Transverse colon (tissue), 4 donors: ENCODE results near the gene LRP1. TPM values are rescaled to one million over a fixed set of nuclear protein-coding genes. Genes with fewer than 3 reads are reported as not detected.
"Not testable (repeated sequence)": the region's sequence is repeated elsewhere in the genome, so short reads cannot be mapped to it uniquely, and the experiment has no call there.

Experiments
- DNase-seq: peaks from one replicate; pipeline ENCODE4 v3.0.0-alpha.2; 2019
- H3K27ac ChIP-seq, 4 donors: fragments of 200-600 bp; sonication (generic); 2 replicates each; pipeline ENCODE4 v1.5.1; 2016 to 2018; ENCODE audit warnings: inconsistent platforms in 4 of 4
- H3K27me3 ChIP-seq: fragments of 200-600 bp; sonication (generic); 2 replicates; pipeline ENCODE4 v1.5.1; 2017; ENCODE audit warnings: inconsistent platforms
- H3K36me3 ChIP-seq, 4 donors: fragments of 200-600 bp; sonication (generic); 2 replicates each; pipeline ENCODE4 v1.5.1; 2017 to 2019; ENCODE audit warnings: inconsistent platforms in 4 of 4
- H3K4me1 ChIP-seq, 4 donors: fragments of 200-600 bp; sonication (generic); 2 replicates each; pipeline ENCODE4 v1.5.1; 2017 to 2020; ENCODE audit warnings: inconsistent platforms in 4 of 4
- H3K4me3 ChIP-seq, 4 donors: fragments of 200-600 bp; sonication (generic); 1 replicate in 1 of 4; 2 replicates in 3 of 4; pipeline versions ENCODE4 v1.5.1 to v1.6.1; 2017 to 2019; ENCODE audit warnings: inconsistent platforms in 4 of 4
- H3K9me3 ChIP-seq, 2 donors: fragments of 200-600 bp; sonication (generic); 2 replicates each; pipeline ENCODE4 v1.5.1; 2017 to 2019; ENCODE audit warnings: inconsistent platforms in 2 of 2
- EP300 ChIP-seq: sonication (generic); formaldehyde crosslinking; IDR thresholded peaks from one replicate; pipeline ENCODE4 v1.6.1; 2017; ENCODE audit warnings: antibody characterized with exemption, low read depth
- POLR2A ChIP-seq: fragments of 450-650 bp; IDR thresholded peaks from one replicate; pipeline ENCODE4 v1.6.1; 2016; ENCODE audit warnings: antibody characterized with exemption, mild to moderate bottlenecking, moderate library complexity
- POLR2AphosphoS5 ChIP-seq, 3 donors: sonication (generic); formaldehyde crosslinking; IDR thresholded peaks; one replicate each; pipeline ENCODE4 v1.6.1; 2016; ENCODE audit warnings: antibody characterized with exemption in 3 of 3
- WGBS, 2 donors: methylation state at CpG; one replicate each; pipeline ENCODE4 v1.1.5; 2018; ENCODE audit warnings: low coverage in 1 of 2; 5-methylcytosine and 5-hydroxymethylcytosine counted together
- in situ Hi-C, 4 donors: fragments of 200-750 bp; cut with MboI; loops; one replicate each; pipeline versions ENCODE4 v1.15.0 to v1.15.1; 2017; ENCODE audit warnings: low sequenced_read_pairs in 3 of 4, low pct_ligation_motif_present in 1 of 4, low pct_unique_long_range_greater_than_20kb in 1 of 4
- intact Hi-C: fragments of 100-400 bp; cut with DNase I; formaldehyde crosslinking; loops from one replicate; pipeline ENCODE4 v1.15.1; 2023; ENCODE audit warnings: low total_unique reads
- total RNA-seq, 4 donors: library from RNA; depleted of rRNA; stranded (reverse); fragments of >200 nt; gene quantifications; one replicate each; pipeline ENCODE4 v1.1.0, GENCODE V29; 2016
- TF ChIP-seq, protein P1 (sequence below), 5 experiments: fragments of 200-600 bp in 3 of 5; fragments of 450-650 bp in 2 of 5; sonication (generic) in 3 of 5; IDR thresholded peaks; 1 replicate in 2 of 5; 2 replicates in 3 of 5; pipeline ENCODE4 v1.5.1; 2016 to 2017; ENCODE audit warnings: antibody characterized with exemption in 5 of 5, inconsistent platforms in 3 of 5, mild to moderate bottlenecking in 2 of 5, moderate library complexity in 1 of 5

Gene LRP1
- total RNA-seq, 4 donors from 2014 or later, result 94.3 to 248 (median 199) TPM

- in situ Hi-C loops, result no loop called here
- H3K27ac ChIP-seq, result peak overlapping the region in 1 of 4 donors; percentile 1
- no peaks in the 10 kb centered on the region for H3K27me3 ChIP-seq
- no peak overlapping the region for H3K4me3 ChIP-seq
- DNase-seq, result no peak
- intact Hi-C loops, result no loop called here
- no peak for TF ChIP-seq POLR2A
- TF ChIP-seq, protein P1, sequence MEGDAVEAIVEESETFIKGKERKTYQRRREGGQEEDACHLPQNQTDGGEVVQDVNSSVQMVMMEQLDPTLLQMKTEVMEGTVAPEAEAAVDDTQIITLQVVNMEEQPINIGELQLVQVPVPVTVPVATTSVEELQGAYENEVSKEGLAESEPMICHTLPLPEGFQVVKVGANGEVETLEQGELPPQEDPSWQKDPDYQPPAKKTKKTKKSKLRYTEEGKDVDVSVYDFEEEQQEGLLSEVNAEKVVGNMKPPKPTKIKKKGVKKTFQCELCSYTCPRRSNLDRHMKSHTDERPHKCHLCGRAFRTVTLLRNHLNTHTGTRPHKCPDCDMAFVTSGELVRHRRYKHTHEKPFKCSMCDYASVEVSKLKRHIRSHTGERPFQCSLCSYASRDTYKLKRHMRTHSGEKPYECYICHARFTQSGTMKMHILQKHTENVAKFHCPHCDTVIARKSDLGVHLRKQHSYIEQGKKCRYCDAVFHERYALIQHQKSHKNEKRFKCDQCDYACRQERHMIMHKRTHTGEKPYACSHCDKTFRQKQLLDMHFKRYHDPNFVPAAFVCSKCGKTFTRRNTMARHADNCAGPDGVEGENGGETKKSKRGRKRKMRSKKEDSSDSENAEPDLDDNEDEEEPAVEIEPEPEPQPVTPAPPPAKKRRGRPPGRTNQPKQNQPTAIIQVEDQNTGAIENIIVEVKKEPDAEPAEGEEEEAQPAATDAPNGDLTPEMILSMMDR (IDR thresholded peaks at IDR 0.05), result no peak
- no peaks in the 10 kb centered on the region for H3K9me3 ChIP-seq
- WGBS, 2 donors, result 57% methylated on average over 1 of the region's 1 CpG; no CpG with 5 or more reads in 1 of the 2 donors
- no peaks in the 10 kb centered on the region for H3K4me1 ChIP-seq
- no peaks in the 10 kb centered on the region for H3K36me3 ChIP-seq
Observed at GRCh38 chr12:57118711-57119271, 9.5 kb upstream of the LRP1 start.

- H3K36me3 ChIP-seq, result no peaks in the 10 kb centered on the region
- H3K27me3 ChIP-seq, result no peaks in the 10 kb centered on the region
- TF ChIP-seq, protein P1 (IDR thresholded peaks at IDR 0.05), result no peak
- TF ChIP-seq POLR2A (no peak), EP300 (no peak), POLR2AphosphoS5 (IDR thresholded peaks at IDR 0.05) (no peak)
- 81 to 87% methylated on average over 4 to 5 of the region's 5 CpGs for WGBS, 2 donors
- intact Hi-C loops (no loop called here), in situ Hi-C loops (loop anchor here (5.0 kb wide), 2 partner anchors 58 to 63 kb away; no protein-coding TSS in a partner anchor)
- H3K27ac ChIP-seq, result peak overlapping the region in 1 of 4 donors; percentile 1
- H3K9me3 ChIP-seq, result no peaks in the 10 kb centered on the region
- H3K4me3 ChIP-seq, result no peak overlapping the region
- no peak for DNase-seq
- H3K4me1 ChIP-seq, result no peaks in the 10 kb centered on the region
Observed at GRCh38 chr12:57119294-57120085, 8.8 kb upstream of the LRP1 start.

GRCh38 chr12:57120718-57121117, 7.6 kb upstream of the LRP1 start:
- WGBS, 2 donors, result 67 to 83% methylated on average over 3 to 11 of the region's 11 CpGs
- H3K27ac ChIP-seq, H3K27me3 ChIP-seq, H3K4me1 ChIP-seq, intact Hi-C loops, DNase-seq, H3K36me3 ChIP-seq, H3K9me3 ChIP-seq, H3K4me3 ChIP-seq: not testable (repeated sequence)
- in situ Hi-C loops, result loop anchor here (5.0 kb wide), 2 partner anchors 57 to 62 kb away; no protein-coding TSS in a partner anchor

DNA sequence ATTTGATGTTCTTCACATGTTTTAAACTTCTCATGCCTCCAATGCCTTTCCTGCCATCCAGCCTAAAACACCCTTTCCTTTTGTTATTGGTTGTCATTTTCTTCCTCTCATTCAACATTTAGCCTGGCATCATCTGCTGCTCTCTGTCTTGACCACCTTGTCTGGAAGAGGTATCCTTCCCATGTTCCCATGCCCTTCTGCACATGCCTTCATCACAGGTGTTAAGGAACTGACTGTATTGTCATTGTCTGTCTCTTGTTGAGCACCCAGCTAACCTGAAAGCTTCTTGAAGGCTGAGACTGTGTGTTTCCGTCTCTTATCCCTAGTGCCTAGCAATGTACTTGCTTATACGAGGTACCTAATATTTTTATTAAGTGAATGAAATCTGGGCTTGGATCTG, 4.5 kb upstream of the LRP1 start:
- H3K27me3 ChIP-seq, result no peaks in the 10 kb centered on the region

More for the DNA sequence above, 4.5 kb upstream of the LRP1 start:
- no peaks in the 10 kb centered on the region for H3K36me3 ChIP-seq
- in situ Hi-C loops (loop anchor here (5.0 kb wide), 2 partner anchors 53 to 58 kb away; no protein-coding TSS in a partner anchor), intact Hi-C loops (loop anchor here (2.0 kb wide), 1 partner anchor 59 kb away; no protein-coding TSS in a partner anchor)
- H3K27ac ChIP-seq, result no peak overlapping the region
- no peak for TF ChIP-seq EP300
- TF ChIP-seq POLR2AphosphoS5 (IDR thresholded peaks at IDR 0.05), result no peak
- TF ChIP-seq, protein P1 (IDR thresholded peaks at IDR 0.05), result no peak
- no peak for TF ChIP-seq POLR2A
- DNase-seq, result no peak
- WGBS, 2 donors, result 55% methylated on average over 2 of the region's 2 CpGs; no CpG with 5 or more reads in 1 of the 2 donors
- H3K4me1 ChIP-seq, result peaks cover 7 to 10% (median 10%) of the 10 kb centered on the region in 4 donors
- H3K9me3 ChIP-seq, result no peaks in the 10 kb centered on the region
- H3K4me3 ChIP-seq, result no peak overlapping the region
